KOPT-K1 (cell line): ENCODE results near the gene GRIK3.

ENCODE experiments used
- H3K27ac ChIP-seq: fragments of 200-600 bp; sonication (generic); 2 replicates; pipeline ENCODE4 v1.5.1; 2016; ENCODE audit warnings: antibody characterized with exemption, mild to moderate bottlenecking, low read depth, low read length; ENCODE audit not compliant: poor library complexity, severe bottlenecking
- H3K36me3 ChIP-seq: fragments of 200-600 bp; sonication (generic); 2 replicates; pipeline ENCODE4 v1.5.1; 2017; ENCODE audit warnings: antibody characterized with exemption, mild to moderate bottlenecking, low read length, moderate library complexity; ENCODE audit not compliant: insufficient read depth
- H3K9me3 ChIP-seq: fragments of 200-600 bp; sonication (generic); 2 replicates; pipeline ENCODE4 v1.5.1; 2017; ENCODE audit warnings: antibody characterized with exemption, low read length, mild to moderate bottlenecking; ENCODE audit not compliant: insufficient read depth, poor library complexity, severe bottlenecking

GRIK3 gene

DNA sequence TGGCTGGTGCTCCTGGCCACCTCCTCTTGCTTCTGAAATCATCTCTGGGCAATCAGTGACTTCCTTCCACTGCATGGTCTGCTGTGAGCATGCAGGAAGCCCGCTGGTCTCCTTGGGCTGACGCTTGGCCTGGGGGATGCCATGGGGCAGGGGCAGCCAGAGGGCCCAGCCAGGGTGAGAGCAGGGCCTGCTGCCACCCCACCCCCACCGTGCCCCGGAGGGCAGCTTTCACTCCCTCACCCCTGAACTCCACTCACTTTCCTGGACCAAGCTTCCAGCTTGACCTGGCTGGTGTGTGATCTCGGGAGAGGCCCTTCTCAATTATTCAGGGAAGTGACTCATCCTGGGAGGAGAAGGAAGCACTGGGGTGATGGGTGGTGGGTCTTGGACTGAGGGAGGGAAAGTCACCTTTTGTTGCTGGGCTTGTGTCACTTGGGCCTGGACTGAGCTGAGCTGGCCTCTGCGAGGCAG, 281.4 kb downstream of the GRIK3 start:
- H3K27ac ChIP-seq = no peak overlapping the region
- H3K9me3 ChIP-seq = no peaks in the 10 kb centered on the region
- no peaks in the 10 kb centered on the region for H3K36me3 ChIP-seq

DNA sequence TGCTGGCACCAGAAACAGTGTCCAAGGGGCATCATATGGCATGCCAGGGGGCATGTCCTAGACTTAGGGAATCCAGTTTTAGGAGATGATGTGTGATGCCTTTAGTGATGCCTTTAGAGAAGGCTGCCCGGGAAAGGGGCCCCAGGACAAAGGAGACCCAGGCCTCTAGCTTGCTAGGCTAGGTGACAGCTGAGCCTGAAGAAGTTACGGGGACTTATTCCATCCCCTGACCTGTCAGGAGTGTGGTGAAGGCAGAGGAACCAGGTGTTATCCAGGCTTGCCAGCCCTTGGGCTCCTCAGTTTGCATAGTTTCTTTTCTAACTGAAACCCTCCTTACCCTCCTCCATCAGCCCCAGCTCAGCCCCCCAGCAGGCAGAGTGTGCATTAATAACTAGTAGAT, 281.9 kb downstream of the GRIK3 start:
- Histone ChIP-seq H3K36me3 (no peaks in the 10 kb centered on the region), H3K27ac (no peak overlapping the region), H3K9me3 (no peaks in the 10 kb centered on the region)

DNA sequence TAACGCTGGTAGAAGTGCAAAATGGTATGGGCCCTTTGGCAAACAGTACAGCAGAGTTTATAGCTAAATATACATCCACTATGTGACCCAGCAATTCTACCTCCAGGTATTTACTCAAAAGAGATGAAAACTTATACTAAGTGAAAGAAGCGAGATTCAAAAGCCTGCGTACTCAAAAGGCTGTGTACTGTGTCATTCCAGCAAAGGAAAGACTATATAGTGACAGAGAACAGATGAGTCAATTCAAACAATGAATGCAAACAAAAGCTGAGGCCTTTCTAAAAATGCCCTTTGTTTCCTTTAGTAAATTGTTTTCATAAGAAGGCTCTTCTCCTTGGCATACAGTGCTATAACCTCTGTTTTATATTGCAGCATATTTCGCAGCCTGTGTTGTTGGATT, 282.8 kb downstream of the GRIK3 start:
- Histone ChIP-seq H3K36me3 (no peaks in the 10 kb centered on the region), H3K9me3 (no peaks in the 10 kb centered on the region), H3K27ac (no peak overlapping the region)

DNA sequence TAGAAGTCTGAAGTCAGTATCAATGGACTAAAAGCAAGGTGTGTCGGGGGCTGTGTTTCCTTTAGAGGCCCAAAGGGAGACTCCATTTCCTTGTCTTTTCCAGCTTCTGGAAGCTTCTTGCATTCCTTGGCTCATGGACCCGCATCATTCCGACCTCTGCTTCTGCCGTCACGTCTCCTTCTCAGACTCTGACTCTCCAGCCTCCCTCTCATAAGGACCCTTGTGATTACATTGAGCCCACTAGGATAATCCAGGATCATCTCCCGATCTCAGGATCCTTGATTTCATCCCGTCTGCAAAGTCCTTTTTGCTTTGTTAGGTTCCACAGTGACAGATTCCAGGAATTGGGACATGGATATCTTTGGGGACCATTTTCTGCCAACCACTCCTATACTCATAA, 285.8 kb downstream of the GRIK3 start:
- Histone ChIP-seq H3K27ac (no peak overlapping the region), H3K36me3 (no peaks in the 10 kb centered on the region), H3K9me3 (no peaks in the 10 kb centered on the region)
